H9 (cell line): Measurements from ENCODE around the gene DNHD1. TPM values are rescaled to one million over a fixed set of nuclear protein-coding genes. Genes with fewer than 3 reads are reported as not detected.
A peak's percentile ranks its signal among the peaks of the same experiment; 100 is the strongest.

ENCODE experiments used
- DNase-seq: peaks from one replicate; pipeline ENCODE4 v3.0.0-alpha.2; 2017
- H2AFZ ChIP-seq: one replicate; pipeline ENCODE4 v1.6.1; 2013; ENCODE audit warnings: mild to moderate bottlenecking, low read length, control low read depth, moderate library complexity
- H2AK5ac ChIP-seq: 2 replicates; pipeline ENCODE4 v1.6.1; 2013; ENCODE audit warnings: low read length, control low read depth, mixed read lengths; ENCODE audit not compliant: insufficient read length
- H2BK120ac ChIP-seq: one replicate; pipeline ENCODE4 v1.6.1; 2013; ENCODE audit warnings: low read depth, mild to moderate bottlenecking, low read length, control low read depth, inconsistent platforms; ENCODE audit not compliant: poor library complexity, severe bottlenecking
- H2BK12ac ChIP-seq: 2 replicates; pipeline ENCODE4 v1.6.1; 2013; ENCODE audit warnings: low read length, control low read depth, mixed read lengths, low read depth; ENCODE audit not compliant: insufficient read length
- H2BK15ac ChIP-seq: 2 replicates; pipeline ENCODE4 v1.6.1; 2013; ENCODE audit warnings: low read depth, low read length, control low read depth
- H2BK20ac ChIP-seq: one replicate; pipeline ENCODE4 v1.6.1; 2013; ENCODE audit warnings: low read depth, mild to moderate bottlenecking, low read length, control low read depth, inconsistent platforms; ENCODE audit not compliant: poor library complexity, severe bottlenecking
- H2BK5ac ChIP-seq: 2 replicates; pipeline ENCODE4 v1.6.1; 2013; ENCODE audit warnings: low read length, control low read depth, mixed read lengths; ENCODE audit not compliant: insufficient read length
- H3K14ac ChIP-seq: 2 replicates; pipeline ENCODE4 v1.6.1; 2013; ENCODE audit warnings: low read length, control low read depth; ENCODE audit not compliant: insufficient read depth
- H3K18ac ChIP-seq: 2 replicates; pipeline ENCODE4 v1.6.1; 2013; ENCODE audit warnings: low read depth, mild to moderate bottlenecking, mixed read lengths, low read length, control low read depth; ENCODE audit not compliant: insufficient read length
- H3K23ac ChIP-seq: 2 replicates; pipeline ENCODE4 v1.6.1; 2013; ENCODE audit warnings: low read length, control low read depth, mixed read lengths, low read depth; ENCODE audit not compliant: insufficient read length
- H3K23me2 ChIP-seq: 2 replicates; pipeline ENCODE4 v1.6.1; 2013; ENCODE audit warnings: low read depth, mild to moderate bottlenecking, mixed read lengths, low read length, control low read depth; ENCODE audit not compliant: insufficient read length, poor library complexity, severe bottlenecking
- H3K27ac ChIP-seq: 2 replicates; pipeline ENCODE4 v1.5.1; 2013; ENCODE audit warnings: low read length, control low read depth, mixed read lengths, low read depth; ENCODE audit not compliant: insufficient read length
- H3K27me3 ChIP-seq: 2 replicates; pipeline ENCODE4 v1.6.1; 2013; ENCODE audit warnings: low read length, control low read depth, inconsistent platforms; ENCODE audit not compliant: insufficient read depth
- H3K4ac ChIP-seq: 2 replicates; pipeline ENCODE4 v1.6.1; 2013; ENCODE audit warnings: low read depth, mild to moderate bottlenecking, control low read depth, inconsistent platforms, low read length, moderate library complexity
- H3K4me1 ChIP-seq: 2 replicates; pipeline ENCODE4 v1.6.1; 2013; ENCODE audit warnings: low read length, control low read depth, inconsistent platforms; ENCODE audit not compliant: insufficient read depth
- H3K4me2 ChIP-seq: 2 replicates; pipeline ENCODE4 v1.6.1; 2013; ENCODE audit warnings: low read length, control low read depth, mixed read lengths; ENCODE audit not compliant: insufficient read length, insufficient read depth
- H3K56ac ChIP-seq: 2 replicates; pipeline ENCODE4 v1.6.1; 2013; ENCODE audit warnings: low read depth, mild to moderate bottlenecking, mixed read lengths, low read length, control low read depth; ENCODE audit not compliant: insufficient read length
- H3K79me1 ChIP-seq: 2 replicates; pipeline ENCODE4 v1.6.1; 2013; ENCODE audit warnings: low read depth, mild to moderate bottlenecking, moderate library complexity, low read length, control low read depth, inconsistent platforms; ENCODE audit not compliant: insufficient read depth, poor library complexity, severe bottlenecking
- H3K79me2 ChIP-seq: 2 replicates; pipeline ENCODE4 v1.6.1; 2013; ENCODE audit warnings: low read length, control low read depth, inconsistent platforms; ENCODE audit not compliant: insufficient read depth
- H3K9ac ChIP-seq: 2 replicates; pipeline ENCODE4 v1.6.1; 2013; ENCODE audit warnings: low read length, control low read depth, mixed read lengths; ENCODE audit not compliant: insufficient read length; ENCODE audit errors: extremely low read depth
- H3K9me3 ChIP-seq: one replicate; pipeline ENCODE4 v1.6.1; 2013; ENCODE audit warnings: low read depth, low read length, inconsistent platforms; ENCODE audit not compliant: control insufficient read depth
- H3T11ph ChIP-seq: one replicate; pipeline ENCODE4 v1.6.1; 2013; ENCODE audit warnings: mild to moderate bottlenecking, low read length, control low read depth, inconsistent platforms
- H4K20me1 ChIP-seq: one replicate; pipeline ENCODE4 v1.6.1; 2013; ENCODE audit not compliant: control insufficient read depth, insufficient read length, insufficient read depth
- H4K5ac ChIP-seq: 2 replicates; pipeline ENCODE4 v1.6.1; 2013; ENCODE audit warnings: low read depth, mild to moderate bottlenecking, mixed read lengths, low read length, control low read depth; ENCODE audit not compliant: insufficient read length
- H4K8ac ChIP-seq: replicated peaks from 2 replicates; pipeline ENCODE4 v1.6.1; 2013; ENCODE audit warnings: low read length, control low read depth, mixed read lengths, low read depth; ENCODE audit not compliant: insufficient read length
- H4K91ac ChIP-seq: 2 replicates; pipeline ENCODE4 v1.6.1; 2013; ENCODE audit warnings: low read depth, mild to moderate bottlenecking, moderate library complexity, mixed read lengths, low read length, control low read depth; ENCODE audit not compliant: insufficient read length
- H3K27ac Mint-ChIP-seq, 3 experiments: 2 replicates in 2 of 3; 3 replicates in 1 of 3; pipeline ENCODE4 v1.8.0; 2020 to 2021; ENCODE audit warnings: mixed read lengths in 3 of 3, mild to moderate bottlenecking in 1 of 3, moderate library complexity in 1 of 3
- H3K27me3 Mint-ChIP-seq: 2 replicates; pipeline ENCODE4 v1.8.0; 2021; ENCODE audit warnings: low read depth, mild to moderate bottlenecking, moderate library complexity, mixed read lengths
- H3K36me3 Mint-ChIP-seq, 3 experiments: 2 replicates in 2 of 3; 3 replicates in 1 of 3; pipeline ENCODE4 v1.8.0; 2020 to 2021; ENCODE audit warnings: low read depth in 3 of 3, mixed read lengths in 3 of 3; ENCODE audit not compliant: insufficient read depth in 1 of 3
- H3K4me1 Mint-ChIP-seq, 2 experiments: 2 replicates each; pipeline ENCODE4 v1.8.0; 2020; ENCODE audit warnings: mixed read lengths in 2 of 2
- H3K4me3 Mint-ChIP-seq, 2 experiments: 2 replicates in 1 of 2; 3 replicates in 1 of 2; pipeline ENCODE4 v1.8.0; 2020 to 2021; ENCODE audit warnings: mild to moderate bottlenecking in 2 of 2, mixed read lengths in 2 of 2, moderate library complexity in 1 of 2
- H3K9me3 Mint-ChIP-seq, 2 experiments: 2 replicates in 1 of 2; 3 replicates in 1 of 2; pipeline ENCODE4 v1.8.0; 2020; ENCODE audit warnings: mild to moderate bottlenecking in 2 of 2, mixed read lengths in 2 of 2, moderate library complexity in 1 of 2
- CTCF ChIP-seq: fragments of 200-600 bp; sonication (generic); conservative IDR thresholded peaks from 3 replicates; pipeline ENCODE4 v1.8.0; 2021; ENCODE audit warnings: antibody characterized with exemption, mild to moderate bottlenecking
- WGBS: extraction: QIAGEN DNeasy Blood & Tissue Kit; methylation state at CpG from one replicate; pipeline ENCODE4 v1.1.7; 2013; ENCODE audit warnings: missing lambda C conversion rate, low lambda C conversion rate, mixed read lengths; ENCODE audit not compliant: insufficient read length; ENCODE audit errors: extremely low coverage; 5-methylcytosine and 5-hydroxymethylcytosine counted together
- total RNA-seq: library from RNA; stranded (reverse); gene quantifications from 2 replicates; pipeline ENCODE4 v1.2.1, GENCODE V29; 2021

The DNHD1 gene
- total RNA-seq, 1 experiment from 2014 or later = 3.5 TPM

GRCh38 chr11:6602096-6602940, 105.2 kb downstream of the DNHD1 start:
- no CpG with 5 or more reads among the region's 7 CpGs for WGBS
- Mint-ChIP-seq H3K36me3 (peaks cover 7 to 45% (median 30%) of the 10 kb centered on the region in 3 experiments; a peak in 6 of 7 replicates), H3K27ac (no peak overlapping the region), H3K27me3 (no peaks in the 10 kb centered on the region; the same call in 1 of the 2 replicates), H3K4me3 (no peak overlapping the region; a peak in 1 of 5 replicates), H3K9me3 (no peaks in the 10 kb centered on the region), H3K4me1 (peaks cover 11% of the 10 kb centered on the region in 2 experiments)
- no peaks in the 10 kb centered on the region for H4K20me1 ChIP-seq
- H3K23me2 ChIP-seq = peaks cover 15% of the 10 kb centered on the region
- H4K8ac ChIP-seq = no peak overlapping the region
- no peak overlapping the region for H3T11ph ChIP-seq
- no peak overlapping the region for H2AFZ ChIP-seq
- no peak overlapping the region for H4K91ac ChIP-seq
- no peaks in the 10 kb centered on the region for H3K9me3 ChIP-seq
- TF ChIP-seq CTCF = no peak
- H4K5ac ChIP-seq = no peak overlapping the region
- no peaks in the 10 kb centered on the region for H3K27me3 ChIP-seq
- no peak overlapping the region for H2BK15ac ChIP-seq
- H3K14ac ChIP-seq = no peak overlapping the region
- H3K79me1 ChIP-seq = no peaks in the 10 kb centered on the region
- no peak overlapping the region for H3K4ac ChIP-seq
- H2AK5ac ChIP-seq = no peak overlapping the region
- no peak overlapping the region for H2BK5ac ChIP-seq
- peaks cover 7% of the 10 kb centered on the region; the same call in 1 of the 2 replicates for H3K79me2 ChIP-seq
- no peak overlapping the region for H3K27ac ChIP-seq
- DNase-seq = no peak
- peak overlapping the region; percentile 74 for H3K9ac ChIP-seq
- H3K4me1 ChIP-seq = peaks cover 3% of the 10 kb centered on the region; the same call in 1 of the 2 replicates
- H3K56ac ChIP-seq = no peak overlapping the region
- no peak overlapping the region for H2BK20ac ChIP-seq
- peak overlapping the region; percentile 88 for H3K4me2 ChIP-seq
- H2BK12ac ChIP-seq = no peak overlapping the region
- H3K23ac ChIP-seq = no peak overlapping the region
- H3K18ac ChIP-seq = no peak overlapping the region
- H2BK120ac ChIP-seq = no peak overlapping the region
